ENCODE results near the gene ELAVL3.

DNA sequence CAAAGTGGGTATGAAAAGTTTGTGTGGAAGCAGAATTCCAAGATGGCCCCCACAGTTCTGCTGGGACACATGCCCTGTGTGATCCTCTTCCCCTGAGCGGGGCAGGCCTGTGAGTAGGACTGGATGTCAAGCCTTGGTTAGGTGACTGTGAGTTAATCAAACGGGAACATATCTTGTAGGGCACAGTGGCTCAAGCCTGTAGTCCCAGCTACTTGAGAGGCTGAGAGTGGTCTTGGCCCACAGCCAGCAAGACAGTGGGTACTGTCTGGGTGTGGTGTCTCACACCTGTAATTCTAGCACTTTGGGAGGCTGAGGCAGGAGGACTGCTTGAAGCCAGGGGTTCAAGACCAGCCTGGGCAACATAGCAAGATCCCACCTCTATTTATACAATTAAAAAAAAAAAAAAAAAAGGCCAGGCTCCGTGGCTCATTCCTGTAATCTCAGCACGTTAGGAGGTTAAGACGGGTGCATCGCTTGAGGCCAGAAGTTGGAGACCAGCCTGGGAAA lies 18.4 kb upstream of the ELAVL3 start:
- no peak for TF ChIP-seq TAF1 (IDR thresholded peaks at IDR 0.05; ENCODE audit: low read depth)
- TF ChIP-seq, protein P1, sequence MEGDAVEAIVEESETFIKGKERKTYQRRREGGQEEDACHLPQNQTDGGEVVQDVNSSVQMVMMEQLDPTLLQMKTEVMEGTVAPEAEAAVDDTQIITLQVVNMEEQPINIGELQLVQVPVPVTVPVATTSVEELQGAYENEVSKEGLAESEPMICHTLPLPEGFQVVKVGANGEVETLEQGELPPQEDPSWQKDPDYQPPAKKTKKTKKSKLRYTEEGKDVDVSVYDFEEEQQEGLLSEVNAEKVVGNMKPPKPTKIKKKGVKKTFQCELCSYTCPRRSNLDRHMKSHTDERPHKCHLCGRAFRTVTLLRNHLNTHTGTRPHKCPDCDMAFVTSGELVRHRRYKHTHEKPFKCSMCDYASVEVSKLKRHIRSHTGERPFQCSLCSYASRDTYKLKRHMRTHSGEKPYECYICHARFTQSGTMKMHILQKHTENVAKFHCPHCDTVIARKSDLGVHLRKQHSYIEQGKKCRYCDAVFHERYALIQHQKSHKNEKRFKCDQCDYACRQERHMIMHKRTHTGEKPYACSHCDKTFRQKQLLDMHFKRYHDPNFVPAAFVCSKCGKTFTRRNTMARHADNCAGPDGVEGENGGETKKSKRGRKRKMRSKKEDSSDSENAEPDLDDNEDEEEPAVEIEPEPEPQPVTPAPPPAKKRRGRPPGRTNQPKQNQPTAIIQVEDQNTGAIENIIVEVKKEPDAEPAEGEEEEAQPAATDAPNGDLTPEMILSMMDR (IDR thresholded peaks at IDR 0.05; ENCODE audit: poor library complexity, severe bottlenecking), result no peak
